Heart left ventricle (tissue), 13 donors: ENCODE measurements around the gene HOXB8.

Experiments
- POLR2A ChIP-seq, 2 donors: fragments of 450-650 bp; IDR thresholded peaks; one replicate each; pipeline ENCODE4 v1.6.1; 2017; ENCODE audit warnings: antibody characterized with exemption in 2 of 2, mild to moderate bottlenecking in 2 of 2, moderate library complexity in 2 of 2
- TF ChIP-seq, protein P1 (sequence below), 12 donors: fragments of 200-600 bp; sonication (generic) in 4 of 12; IDR thresholded peaks; one replicate each; pipeline versions ENCODE4 v1.5.0 to v1.8.0; 2018 to 2022; ENCODE audit warnings: antibody characterized with exemption in 12 of 12, mild to moderate bottlenecking in 5 of 12
- donor health status: ischemic (EF 13 %, LVEDD 7.1; RV severe dilation, severe dysfunction).
- donor health status: DM: no; HTN: yes; CAD: no.
- donor health status: DM: no; HTN: no; CAD: no.
- donor health status: ischemic (EF 25% LVEDD 6.9; RV normal size, moderate dysfunction).
- donor health status: ischemic (EF 25% LVEDD 5.7; RV mildly dilated, moderate dysfunction).
- donor health status: ischemic (EF 35%, LVEDD 5.7; RV mildly dilated, moderate dysfunction).
- donor health status: nonischemic (EF 11% LVEDD 7.7; RV severe dilation, severe dysfunction).
- donor health status: DM: yes; HTN: yes; CAD: no.
- donor health status: PGD.
- donor health status: ischemic (EF 29% LVEDD 5.4; RV normal size, mild dysfunction).
- donor health status: nonischemic (EF 23%, LVEDD 6.1; RV moderate dilation, normal function).

DNA sequence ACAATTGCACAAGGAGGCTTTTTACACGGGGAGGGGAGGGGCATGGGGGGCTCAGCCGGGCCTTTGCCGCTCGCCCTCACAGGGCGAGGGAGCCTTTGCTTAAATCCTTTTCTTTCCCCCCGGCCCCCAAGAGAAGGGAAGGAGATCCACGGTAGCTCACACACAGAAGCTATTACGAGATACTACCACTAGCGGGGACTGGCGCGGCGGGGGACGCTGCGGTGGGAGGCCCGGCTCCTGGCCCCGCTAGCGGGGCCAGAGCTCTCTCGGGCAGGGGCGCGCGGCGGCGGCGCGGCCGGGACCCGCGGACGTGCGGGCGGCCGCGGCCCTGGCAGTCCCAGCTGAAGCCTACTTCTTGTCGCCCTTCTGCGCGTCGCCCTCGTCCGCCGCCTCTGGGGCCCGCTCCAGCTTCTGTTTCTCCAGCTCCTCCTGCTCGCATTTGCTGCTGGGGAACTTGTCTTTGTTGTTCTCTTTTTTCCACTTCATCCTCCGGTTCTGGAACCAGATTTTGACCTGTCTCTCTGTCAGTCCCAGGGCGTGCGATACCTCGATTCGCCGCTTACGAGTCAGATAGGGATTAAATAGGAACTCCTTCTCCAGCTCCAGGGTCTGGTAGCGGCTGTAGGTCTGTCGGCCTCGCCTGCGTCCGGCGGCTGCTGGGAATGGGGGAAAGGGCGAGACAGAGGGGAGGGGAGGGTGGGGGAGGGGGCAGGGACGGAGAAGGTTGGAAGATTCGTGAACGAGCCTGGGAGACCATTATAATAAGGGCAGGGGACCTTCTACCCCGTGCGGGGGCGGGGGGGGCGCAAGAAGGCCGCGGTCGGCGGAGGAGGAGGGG is 2.0 kb downstream of the HOXB8 start:
- TF ChIP-seq, protein P1, sequence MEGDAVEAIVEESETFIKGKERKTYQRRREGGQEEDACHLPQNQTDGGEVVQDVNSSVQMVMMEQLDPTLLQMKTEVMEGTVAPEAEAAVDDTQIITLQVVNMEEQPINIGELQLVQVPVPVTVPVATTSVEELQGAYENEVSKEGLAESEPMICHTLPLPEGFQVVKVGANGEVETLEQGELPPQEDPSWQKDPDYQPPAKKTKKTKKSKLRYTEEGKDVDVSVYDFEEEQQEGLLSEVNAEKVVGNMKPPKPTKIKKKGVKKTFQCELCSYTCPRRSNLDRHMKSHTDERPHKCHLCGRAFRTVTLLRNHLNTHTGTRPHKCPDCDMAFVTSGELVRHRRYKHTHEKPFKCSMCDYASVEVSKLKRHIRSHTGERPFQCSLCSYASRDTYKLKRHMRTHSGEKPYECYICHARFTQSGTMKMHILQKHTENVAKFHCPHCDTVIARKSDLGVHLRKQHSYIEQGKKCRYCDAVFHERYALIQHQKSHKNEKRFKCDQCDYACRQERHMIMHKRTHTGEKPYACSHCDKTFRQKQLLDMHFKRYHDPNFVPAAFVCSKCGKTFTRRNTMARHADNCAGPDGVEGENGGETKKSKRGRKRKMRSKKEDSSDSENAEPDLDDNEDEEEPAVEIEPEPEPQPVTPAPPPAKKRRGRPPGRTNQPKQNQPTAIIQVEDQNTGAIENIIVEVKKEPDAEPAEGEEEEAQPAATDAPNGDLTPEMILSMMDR (IDR thresholded peaks at IDR 0.05) = peak in 1 of 12 donors; percentile 12
- TF ChIP-seq POLR2A (IDR thresholded peaks at IDR 0.05) = no peak
